Measurements from ENCODE around the gene MRPS18B. TPM values are rescaled to one million over a fixed set of nuclear protein-coding genes. Genes with fewer than 3 reads are reported as not detected.

The MRPS18B gene
- polyA plus RNA-seq, 1 of the 3 experiments (the other 2 are of a cell fraction) = 45.2 TPM

DNA sequence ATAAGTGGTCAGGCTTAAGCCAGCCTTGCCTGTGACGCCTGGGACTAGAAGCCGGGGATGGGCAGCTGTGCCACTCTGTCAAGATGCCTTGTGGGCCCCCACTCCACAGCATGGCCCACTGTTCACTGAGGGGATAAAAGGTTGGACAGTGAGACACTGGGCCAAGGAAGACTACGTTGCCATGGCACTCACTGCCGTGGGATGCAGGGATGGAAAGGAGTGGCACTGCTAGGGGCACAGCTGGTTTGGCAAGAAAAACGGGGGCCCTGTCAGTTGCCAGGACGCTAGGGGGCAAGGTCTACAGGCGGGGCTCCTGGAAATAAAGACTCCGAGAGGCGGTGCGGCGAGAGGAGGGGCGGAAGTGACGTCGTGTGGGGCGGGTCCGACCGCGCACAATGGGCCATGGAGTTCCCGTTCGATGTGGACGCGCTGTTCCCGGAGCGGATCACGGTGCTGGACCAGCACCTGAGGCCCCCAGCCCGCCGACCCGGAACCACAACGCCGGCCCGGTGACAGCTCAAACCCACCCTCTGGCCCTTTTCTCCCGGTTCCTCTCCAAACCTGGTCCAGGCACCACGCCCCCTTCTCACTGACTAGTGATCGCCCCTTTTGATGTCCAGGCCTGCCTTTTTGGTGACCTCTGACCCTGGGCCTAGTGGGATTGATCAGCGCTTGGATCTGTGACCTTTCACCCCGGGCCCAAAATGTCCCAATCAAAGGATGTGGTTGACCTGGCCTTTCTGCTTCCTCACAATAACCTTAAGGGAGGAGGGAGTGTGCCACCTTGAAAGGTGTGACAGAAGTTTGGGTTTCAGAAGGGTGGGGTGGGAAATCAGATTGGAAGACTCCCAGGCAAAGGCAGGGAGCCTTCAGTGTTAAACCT is 9.1 kb downstream of the MRPS18B start, which contains the start of gene ATAT1:
ATAT1 (plus strand) TSS at position 391 of the 883 bp plus-strand sequence.
- Histone ChIP-seq H3F3A (replicated peaks; ENCODE audit: insufficient read depth) (peaks cover 11% of the 10 kb centered on the region), H3K4me3 (ENCODE audit: low read depth in 2 of 2, low read length in 1 of 2) (peak within 1 kb of the TSS; percentile 62 to 77), H4K20me1 (ENCODE audit: insufficient read depth) (no peaks in the 10 kb centered on the region), H3K27ac (ENCODE audit: low read depth in 2 of 2, low read length in 1 of 2) (peak within 1 kb of the TSS; percentile 70 to 78), H3K79me2 (ENCODE audit: insufficient read depth) (peaks cover 23% of the 10 kb centered on the region), H3K4me1 (ENCODE audit: control insufficient read depth in 1 of 2, insufficient read depth in 2 of 2, low read depth in 1 of 2, low read length in 1 of 2) (peaks cover 9 to 12% of the 10 kb centered on the region in 2 experiments; a peak in 2 of 4 replicates), H3K9me3 (no peaks in the 10 kb centered on the region), H3K4me2 (peak within 1 kb of the TSS; percentile 87), H3K9ac (peak within 1 kb of the TSS; percentile 79), H3K36me3 (replicated peaks in 1 of 2; ENCODE audit: control insufficient read depth in 1 of 2, insufficient read depth in 2 of 2, low read length in 1 of 2) (peaks cover 25 to 57% of the 10 kb centered on the region in 2 experiments), H3K27me3 (ENCODE audit: insufficient read depth) (no peaks in the 10 kb centered on the region), H3K9me2 (no peaks in the 10 kb centered on the region), H2AFZ (ENCODE audit: low read depth) (peak within 1 kb of the TSS; percentile 75)
- 4% methylated on average over 16 of the region's 36 CpGs for WGBS (ENCODE audit: low lambda C conversion rate)
- peak; percentile 92 for DNase-seq
- CTCF ChIA-PET = interaction anchor here (0.6 to 1.7 kb wide), 9 partner anchors 15 to 453 kb away, joined by 3 to 5 read pairs (median 3); partner anchors contain the start of gene DHX16
- POLR2A ChIA-PET = interaction anchor here (1.2 to 1.5 kb wide), 3 partner anchors 9 to 90 kb away, joined by 4 to 14 read pairs (median 12); partner anchors contain the start of genes MDC1, MRPS18B and PPP1R10
- no peak for TF ChIP-seq RFX5 (IDR thresholded peaks at IDR 0.05; ENCODE audit: low read length)
- TF ChIP-seq MXI1 (IDR thresholded peaks at IDR 0.05; ENCODE audit: low read depth, low read length) = peak; percentile 65
- no peak for TF ChIP-seq RCOR1 (IDR thresholded peaks at IDR 0.05; ENCODE audit: low read length)
- no peak for TF ChIP-seq NFIC (IDR thresholded peaks at IDR 0.05; ENCODE audit: borderline replicate concordance)
- no peak for TF ChIP-seq TCF12 (IDR thresholded peaks at IDR 0.05)
- TF ChIP-seq FOSL2 (IDR thresholded peaks at IDR 0.05; ENCODE audit: borderline replicate concordance, low read depth) = no peak
- peak; percentile 67; the same call in 1 of the 2 replicates for TF ChIP-seq YY1 (IDR thresholded peaks at IDR 0.05; ENCODE audit: low read depth)
- TF ChIP-seq IRF3 (IDR thresholded peaks at IDR 0.05; ENCODE audit: low read depth, low read length) = no peak
- TF ChIP-seq, protein P1, sequence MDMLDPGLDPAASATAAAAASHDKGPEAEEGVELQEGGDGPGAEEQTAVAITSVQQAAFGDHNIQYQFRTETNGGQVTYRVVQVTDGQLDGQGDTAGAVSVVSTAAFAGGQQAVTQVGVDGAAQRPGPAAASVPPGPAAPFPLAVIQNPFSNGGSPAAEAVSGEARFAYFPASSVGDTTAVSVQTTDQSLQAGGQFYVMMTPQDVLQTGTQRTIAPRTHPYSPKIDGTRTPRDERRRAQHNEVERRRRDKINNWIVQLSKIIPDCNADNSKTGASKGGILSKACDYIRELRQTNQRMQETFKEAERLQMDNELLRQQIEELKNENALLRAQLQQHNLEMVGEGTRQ (IDR thresholded peaks at IDR 0.05; ENCODE audit: borderline replicate concordance, low read depth, low read length) = no peak
- TF ChIP-seq TAF1 (IDR thresholded peaks at IDR 0.05; ENCODE audit: borderline replicate concordance, low read depth, low read length) = peak; percentile 85
- no peak for TF ChIP-seq FOXJ3 (CRISPR knock-in tag; IDR thresholded peaks at IDR 0.05)
- TF ChIP-seq JUND (IDR thresholded peaks at IDR 0.05) = no peak
- no peak for TF ChIP-seq NRF1 (IDR thresholded peaks at IDR 0.05; ENCODE audit: low read depth, low read length)
- no peak for TF ChIP-seq ELF1 (IDR thresholded peaks at IDR 0.05)
- TF ChIP-seq, protein P2, sequence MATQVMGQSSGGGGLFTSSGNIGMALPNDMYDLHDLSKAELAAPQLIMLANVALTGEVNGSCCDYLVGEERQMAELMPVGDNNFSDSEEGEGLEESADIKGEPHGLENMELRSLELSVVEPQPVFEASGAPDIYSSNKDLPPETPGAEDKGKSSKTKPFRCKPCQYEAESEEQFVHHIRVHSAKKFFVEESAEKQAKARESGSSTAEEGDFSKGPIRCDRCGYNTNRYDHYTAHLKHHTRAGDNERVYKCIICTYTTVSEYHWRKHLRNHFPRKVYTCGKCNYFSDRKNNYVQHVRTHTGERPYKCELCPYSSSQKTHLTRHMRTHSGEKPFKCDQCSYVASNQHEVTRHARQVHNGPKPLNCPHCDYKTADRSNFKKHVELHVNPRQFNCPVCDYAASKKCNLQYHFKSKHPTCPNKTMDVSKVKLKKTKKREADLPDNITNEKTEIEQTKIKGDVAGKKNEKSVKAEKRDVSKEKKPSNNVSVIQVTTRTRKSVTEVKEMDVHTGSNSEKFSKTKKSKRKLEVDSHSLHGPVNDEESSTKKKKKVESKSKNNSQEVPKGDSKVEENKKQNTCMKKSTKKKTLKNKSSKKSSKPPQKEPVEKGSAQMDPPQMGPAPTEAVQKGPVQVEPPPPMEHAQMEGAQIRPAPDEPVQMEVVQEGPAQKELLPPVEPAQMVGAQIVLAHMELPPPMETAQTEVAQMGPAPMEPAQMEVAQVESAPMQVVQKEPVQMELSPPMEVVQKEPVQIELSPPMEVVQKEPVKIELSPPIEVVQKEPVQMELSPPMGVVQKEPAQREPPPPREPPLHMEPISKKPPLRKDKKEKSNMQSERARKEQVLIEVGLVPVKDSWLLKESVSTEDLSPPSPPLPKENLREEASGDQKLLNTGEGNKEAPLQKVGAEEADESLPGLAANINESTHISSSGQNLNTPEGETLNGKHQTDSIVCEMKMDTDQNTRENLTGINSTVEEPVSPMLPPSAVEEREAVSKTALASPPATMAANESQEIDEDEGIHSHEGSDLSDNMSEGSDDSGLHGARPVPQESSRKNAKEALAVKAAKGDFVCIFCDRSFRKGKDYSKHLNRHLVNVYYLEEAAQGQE (IDR thresholded peaks at IDR 0.05; ENCODE audit: low read depth, low read length) = no peak
- TF ChIP-seq PBX3 (IDR thresholded peaks at IDR 0.05) = peak; percentile 61
- TF ChIP-seq EP300 (IDR thresholded peaks at IDR 0.05; ENCODE audit: borderline replicate concordance in 1 of 2, low read depth in 1 of 2, low read length in 1 of 2) = no peak
- no peak for TF ChIP-seq USF1 (IDR thresholded peaks at IDR 0.05; ENCODE audit: borderline replicate concordance, low read depth)
- TF ChIP-seq GABPA (IDR thresholded peaks at IDR 0.05; ENCODE audit: low read depth) = peak; percentile 81
- peak; percentile 74 for TF ChIP-seq MAX (IDR thresholded peaks at IDR 0.05; ENCODE audit: low read depth)
- peak; percentile 83 for TF ChIP-seq SIN3A (IDR thresholded peaks at IDR 0.05; ENCODE audit: borderline replicate concordance, low read depth, low read length)
- TF ChIP-seq FOXM1 (IDR thresholded peaks at IDR 0.05; ENCODE audit: low read depth) = no peak
- TF ChIP-seq GATA2 (CRISPR knock-in tag; IDR thresholded peaks at IDR 0.05) = no peak
- TF ChIP-seq RXRA (IDR thresholded peaks at IDR 0.05; ENCODE audit: borderline replicate concordance, low read depth) = no peak
- TF ChIP-seq POLR2AphosphoS5 (IDR thresholded peaks at IDR 0.05; ENCODE audit: low read depth, low read length) = peak; percentile 93

All from SK-N-SH (cell line).